PC-9 (cell line): ENCODE results near the gene GNE. TPM values are rescaled to one million over a fixed set of nuclear protein-coding genes. Genes with fewer than 3 reads are reported as not detected.
"Not testable (repeated sequence)": the region's sequence is repeated elsewhere in the genome, so short reads cannot be mapped to it uniquely, and the experiment has no call there.

Source experiments
- Bru-seq: library from RNA; stranded (reverse); fragments of 400-500 nt; gene quantifications from one replicate; lab custom pipeline; 2021; lab: Mats Ljungman, UMichigan
- BruChase-seq, 2 experiments: library from RNA; stranded (reverse); fragments of 400-500 nt; gene quantifications; one replicate each; lab custom pipeline; 2021; lab: Mats Ljungman, UMichigan
- BruUV-seq: library from RNA; stranded (reverse); fragments of 400-500 nt; replicated peaks from 2 replicates; lab custom pipeline; 2021; lab: Mats Ljungman, UMichigan
- CTCF ChIA-PET: fragments of 300-600 bp; sonication (Branson Sonifier 250); formaldehyde crosslinking; loops from one replicate; lab custom pipeline; 2022; ENCODE audit warnings: antibody characterized with exemption; lab: Charles Lee
- POLR2A ChIA-PET: fragments of 300-600 bp; sonication (Branson Sonifier 250); formaldehyde crosslinking; loops from one replicate; lab custom pipeline; 2022; ENCODE audit warnings: antibody characterized with exemption; ENCODE audit not compliant: unreplicated experiment; lab: Charles Lee
- DNase-seq, 2 experiments: peaks; one replicate each; pipeline versions ENCODE4 v3.0.0 to v3.0.0-alpha.2; 2015 to 2022; ENCODE audit warnings: mixed read lengths in 1 of 2
- H2AFZ ChIP-seq: fragments of 200-600 bp; sonication (generic); 2 replicates; pipeline ENCODE4 v1.8.1; 2017; ENCODE audit warnings: antibody characterized with exemption
- H3F3A ChIP-seq: fragments of 200-600 bp; sonication (generic); 2 replicates; pipeline ENCODE4 v1.8.1; 2017; ENCODE audit warnings: antibody characterized with exemption, mild to moderate bottlenecking, low read depth; ENCODE audit not compliant: insufficient read depth
- H3K27ac ChIP-seq: fragments of 200-600 bp; sonication (generic); 2 replicates; pipeline ENCODE4 v1.6.1; 2016; ENCODE audit warnings: mixed run types
- H3K27me3 ChIP-seq: fragments of 200-600 bp; sonication (generic); 2 replicates; pipeline ENCODE4 v1.6.1; 2016; ENCODE audit warnings: low read depth, mixed run types; ENCODE audit not compliant: insufficient read depth
- H3K36me3 ChIP-seq: fragments of 200-600 bp; sonication (generic); 2 replicates; pipeline ENCODE4 v1.6.1; 2016; ENCODE audit warnings: low read depth, mixed run types
- H3K4me1 ChIP-seq: fragments of 200-600 bp; sonication (generic); replicated peaks from 2 replicates; pipeline ENCODE4 v1.6.1; 2016; ENCODE audit warnings: mixed run types; ENCODE audit not compliant: insufficient read depth
- H3K4me2 ChIP-seq: fragments of 200-600 bp; sonication (generic); 2 replicates; pipeline ENCODE4 v1.6.1; 2017; ENCODE audit warnings: mixed run types
- H3K4me3 ChIP-seq: fragments of 200-600 bp; sonication (generic); 2 replicates; pipeline ENCODE4 v1.6.1; 2016; ENCODE audit warnings: mixed run types
- H3K79me2 ChIP-seq: fragments of 200-600 bp; sonication (generic); 2 replicates; pipeline ENCODE4 v1.6.1; 2017; ENCODE audit warnings: low read depth, mixed run types
- H3K9me2 ChIP-seq: fragments of 200-600 bp; sonication (generic); 2 replicates; pipeline ENCODE4 v1.8.1; 2017; ENCODE audit warnings: mild to moderate bottlenecking; ENCODE audit not compliant: insufficient read depth
- H3K9me3 ChIP-seq: fragments of 200-600 bp; sonication (generic); 2 replicates; pipeline ENCODE4 v1.8.1; 2016; ENCODE audit warnings: low read depth; ENCODE audit not compliant: insufficient read depth
- H4K20me1 ChIP-seq: fragments of 200-600 bp; sonication (generic); 2 replicates; pipeline ENCODE4 v1.8.1; 2017; ENCODE audit not compliant: insufficient read depth
- CTCF ChIP-seq: fragments of 200-600 bp; sonication (generic); conservative IDR thresholded peaks from 2 replicates; pipeline ENCODE4 v1.6.1; 2017; ENCODE audit warnings: mixed run types, antibody characterized with exemption, mild to moderate bottlenecking, moderate library complexity
- EZH2 ChIP-seq: fragments of 200-600 bp; sonication (generic); IDR thresholded peaks from 2 replicates; pipeline ENCODE4 v1.8.0; 2017; ENCODE audit warnings: antibody characterized with exemption, low read depth
- intact Hi-C: fragments of 100-400 bp; cut with micrococcal nuclease; formaldehyde crosslinking; loops from one replicate; pipeline ENCODE4 v1.10.0; 2022; ENCODE audit not compliant: unreplicated experiment
- long read RNA-seq: library from polyadenylated mRNA; stranded (forward); transcript quantifications from one replicate; pipeline ENCODE4 v2.0.0, GENCODE V29; 2022
- total RNA-seq: library from RNA; stranded (reverse); gene quantifications from 2 replicates; pipeline ENCODE4 v1.2.3, GENCODE V29; 2021

The GNE gene
- total RNA-seq = 20.2 and 23.2 TPM in 2 replicates
- Bru-seq, nascent RNA = percentile 68 among the genes with signal in this experiment
- BruChase-seq, experiment 1, labeled RNA remaining after a 2-hour chase = percentile 75 among the genes with signal in this experiment
- percentile 68 among the genes with signal in this experiment for BruChase-seq, experiment 2, labeled RNA remaining after a 6-hour chase
- long read RNA-seq, partial matches to known transcripts = 3 of 5 reads
- long read RNA-seq, other reads (novel, unspliced or antisense) = 2 of 5 reads

- H2AFZ ChIP-seq = no peak within 1 kb of the TSS
- no peak within 1 kb of the TSS for H3K4me2 ChIP-seq
- H3K9me3 ChIP-seq = no peaks in the 10 kb centered on the region
- no peaks in the 10 kb centered on the region for H3K9me2 ChIP-seq
- intact Hi-C loops = no loop called here
- peaks cover 3% of the 10 kb centered on the region; the same call in 1 of the 2 replicates for H4K20me1 ChIP-seq
- no peaks in the 10 kb centered on the region for H3K36me3 ChIP-seq
- TSS peak; percentile 80 for BruUV-seq
- no peaks in the 10 kb centered on the region for H3K27me3 ChIP-seq
- H3K4me3 ChIP-seq = no peak within 1 kb of the TSS
- peaks cover 62% of the 10 kb centered on the region for H3K79me2 ChIP-seq
- H3F3A ChIP-seq = peaks cover 8% of the 10 kb centered on the region; the same call in 1 of the 2 replicates
- no peak within 1 kb of the TSS for H3K27ac ChIP-seq
- ChIA-PET POLR2A (interaction anchor here (0.6 to 0.9 kb wide), 4 partner anchors 39 to 68 kb away, joined by 3 to 7 read pairs (median 4); no protein-coding TSS in a partner anchor), CTCF (no interaction called here)
- H3K4me1 ChIP-seq = no peaks in the 10 kb centered on the region
- DNase-seq = peak in 1 of 2 experiments; percentile 90
- no peak for TF ChIP-seq CTCF
- TF ChIP-seq EZH2 = no peak
These were observed at the start of gene GNE for GRCh38 chr9:36258208-36258995. TSS of gene GNE (minus strand) at chr9:36258448. CDS start at chr9:36249355, 9,093 bp downstream.

- intact Hi-C loops = no loop called here
- Histone ChIP-seq H3K79me2 (no peaks in the 10 kb centered on the region), H3K36me3 (no peaks in the 10 kb centered on the region), H3K9me2 (no peaks in the 10 kb centered on the region), H2AFZ (peak overlapping the region; percentile 24; the same call in 1 of the 2 replicates), H4K20me1 (no peaks in the 10 kb centered on the region), H3K27ac (peak overlapping the region; percentile 71), H3K27me3 (no peaks in the 10 kb centered on the region), H3K9me3 (no peaks in the 10 kb centered on the region), H3K4me3 (peak overlapping the region; percentile 10; the same call in 1 of the 2 replicates), H3K4me1 (peaks cover 21% of the 10 kb centered on the region), H3F3A (peaks cover 21% of the 10 kb centered on the region), H3K4me2 (peak overlapping the region; percentile 43)
- no TSS peak for BruUV-seq
- TF ChIP-seq CTCF = no peak
- TF ChIP-seq EZH2 = no peak
- DNase-seq = peak in 1 of 2 experiments; percentile 88
- POLR2A ChIA-PET = interaction anchor here (0.6 kb wide), 2 partner anchors 31 to 61 kb away, joined by 4 to 5 read pairs; no protein-coding TSS in a partner anchor
- CTCF ChIA-PET = interaction anchor here (0.5 to 0.6 kb wide), 2 partner anchors 30 to 64 kb away, joined by 5 to 12 read pairs; no protein-coding TSS in a partner anchor
These were observed 48.4 kb upstream of the GNE start for GRCh38 chr9:36306471-36307306.

- DNase-seq, H3K4me2 ChIP-seq, H3K79me2 ChIP-seq, H3K36me3 ChIP-seq, H3K27me3 ChIP-seq, H3K4me3 ChIP-seq, H2AFZ ChIP-seq, H3K27ac ChIP-seq, POLR2A ChIA-PET, intact Hi-C loops, BruUV-seq, H3K9me3 ChIP-seq, H4K20me1 ChIP-seq, H3K9me2 ChIP-seq: not testable (repeated sequence)
- CTCF ChIA-PET = interaction anchor here (0.6 kb wide), 1 partner anchor 37 kb away, joined by 6 read pairs; no protein-coding TSS in a partner anchor
- Histone ChIP-seq H3K4me1 (peaks cover 21% of the 10 kb centered on the region), H3F3A (peaks cover 21% of the 10 kb centered on the region)
These were observed 46.1 kb upstream of the GNE start for GRCh38 chr9:36304366-36304765.
